ENCODE measurements around the gene CSTB. TPM values are rescaled to one million over a fixed set of nuclear protein-coding genes. Genes with fewer than 3 reads are reported as not detected.
A peak's percentile ranks its signal among the peaks of the same experiment; 100 is the strongest.
"Not testable (repeated sequence)": the region's sequence is repeated elsewhere in the genome, so short reads cannot be mapped to it uniquely, and the experiment has no call there.

CSTB gene
- polyA plus RNA-seq (2013) = 112 and 114 TPM in 2 replicates

- H3K4ac ChIP-seq (ENCODE audit: low read depth, low read length) = peak within 1 kb of the TSS; percentile 93
- no CpG with 5 or more reads among the region's 71 CpGs for WGBS (ENCODE audit: extremely low coverage, insufficient coverage, insufficient read length)
- peak within 1 kb of the TSS; percentile 73 for H4K8ac ChIP-seq (ENCODE audit: low read depth, low read length)
- peak; percentile 56 to 80 for DNase-seq
- H2BK12ac ChIP-seq (ENCODE audit: low read length) = no peak within 1 kb of the TSS
- peaks cover 17 to 19% of the 10 kb centered on the region in 2 experiments for H3K36me3 ChIP-seq (ENCODE audit: control insufficient read depth in 1 of 2, insufficient read depth in 2 of 2, low read length in 2 of 2)
- no peaks in the 10 kb centered on the region for H3K9me3 ChIP-seq (ENCODE audit: insufficient read depth, low read depth, low read length)
- H3K79me2 ChIP-seq (ENCODE audit: control insufficient read depth, insufficient read depth, low read length, poor library complexity) = peaks cover 6% of the 10 kb centered on the region
- H3K23ac ChIP-seq (ENCODE audit: low read length) = no peak within 1 kb of the TSS
- H2BK5ac ChIP-seq (ENCODE audit: low read depth, low read length, poor library complexity) = peak within 1 kb of the TSS; percentile 44
- peak within 1 kb of the TSS; percentile 95 for H3K4me3 ChIP-seq (ENCODE audit: low read depth, low read length)
- no peaks in the 10 kb centered on the region for H3K27me3 ChIP-seq (ENCODE audit: insufficient read depth, low read length)
- peak within 1 kb of the TSS; percentile 53 for H2AFZ ChIP-seq (ENCODE audit: insufficient read depth, low read length, poor library complexity)
- H3K4me2 ChIP-seq (ENCODE audit: low read length) = peak within 1 kb of the TSS; percentile 79
- peak within 1 kb of the TSS; percentile 35 for H3K27ac ChIP-seq (ENCODE audit: low read depth, low read length)
- H3K79me1 ChIP-seq (ENCODE audit: low read length) = peaks cover 7% of the 10 kb centered on the region
- H4K12ac ChIP-seq (ENCODE audit: low read depth, low read length) = peak within 1 kb of the TSS; percentile 54
- H2AK5ac ChIP-seq (ENCODE audit: low read length) = peak within 1 kb of the TSS; percentile 24
- H4K91ac ChIP-seq (ENCODE audit: low read depth, low read length) = peak within 1 kb of the TSS; percentile 70
- peak within 1 kb of the TSS; percentile 50 for H2BK120ac ChIP-seq (ENCODE audit: insufficient read depth, low read length, poor library complexity)
- peak within 1 kb of the TSS; percentile 67 for H3K9ac ChIP-seq (ENCODE audit: low read length)
- H3K18ac ChIP-seq (ENCODE audit: low read length) = peak within 1 kb of the TSS; percentile 70
- H3K14ac ChIP-seq (ENCODE audit: low read length) = peak within 1 kb of the TSS; percentile 52
- H3K4me1 ChIP-seq (ENCODE audit: control insufficient read depth in 1 of 2, insufficient read depth in 2 of 2, low read length in 2 of 2) = peaks cover 3% of the 10 kb centered on the region in 2 experiments
Observed at GRCh38 chr21:43775795-43776430, at the start of gene CSTB. TSS of gene CSTB (minus strand) at chr21:43776308. CDS start at chr21:43776269, 39 bp downstream.

- H2BK5ac ChIP-seq (ENCODE audit: low read depth, low read length, poor library complexity) = no peak overlapping the region
- no peaks in the 10 kb centered on the region for H3K36me3 ChIP-seq (ENCODE audit: control insufficient read depth in 1 of 2, insufficient read depth in 2 of 2, low read length in 2 of 2)
- no peak overlapping the region for H4K91ac ChIP-seq (ENCODE audit: low read depth, low read length)
- no peak overlapping the region for H4K8ac ChIP-seq (ENCODE audit: low read depth, low read length)
- no CpG with 5 or more reads among the region's 24 CpGs for WGBS (ENCODE audit: extremely low coverage, insufficient coverage, insufficient read length)
- no peaks in the 10 kb centered on the region for H3K27me3 ChIP-seq (ENCODE audit: insufficient read depth, low read length)
- H3K27ac ChIP-seq (ENCODE audit: low read depth, low read length) = no peak overlapping the region
- no peak overlapping the region for H4K12ac ChIP-seq (ENCODE audit: low read depth, low read length)
- no peak overlapping the region for H3K4me2 ChIP-seq (ENCODE audit: low read length)
- no peak overlapping the region for H2AK5ac ChIP-seq (ENCODE audit: low read length)
- no peak for DNase-seq
- H3K23ac ChIP-seq (ENCODE audit: low read length) = no peak overlapping the region
- H3K79me1 ChIP-seq (ENCODE audit: low read length) = no peaks in the 10 kb centered on the region
- H3K4ac ChIP-seq (ENCODE audit: low read depth, low read length) = no peak overlapping the region
- no peaks in the 10 kb centered on the region for H3K79me2 ChIP-seq (ENCODE audit: control insufficient read depth, insufficient read depth, low read length, poor library complexity)
- H3K9me3 ChIP-seq (ENCODE audit: insufficient read depth, low read depth, low read length) = no peaks in the 10 kb centered on the region
- no peak overlapping the region for H2AFZ ChIP-seq (ENCODE audit: insufficient read depth, low read length, poor library complexity)
- no peaks in the 10 kb centered on the region for H3K4me1 ChIP-seq (ENCODE audit: control insufficient read depth in 1 of 2, insufficient read depth in 2 of 2, low read length in 2 of 2)
- no peak overlapping the region for H2BK120ac ChIP-seq (ENCODE audit: insufficient read depth, low read length, poor library complexity)
- no peak overlapping the region for H3K18ac ChIP-seq (ENCODE audit: low read length)
- H3K14ac ChIP-seq (ENCODE audit: low read length) = no peak overlapping the region
- H2BK12ac ChIP-seq (ENCODE audit: low read length) = no peak overlapping the region
- H3K9ac ChIP-seq (ENCODE audit: low read length) = no peak overlapping the region
- no peak overlapping the region for H3K4me3 ChIP-seq (ENCODE audit: low read depth, low read length)
Observed at GRCh38 chr21:43825242-43825935, 49.3 kb upstream of the CSTB start.

- H2BK120ac ChIP-seq (ENCODE audit: insufficient read depth, low read length, poor library complexity) = no peak overlapping the region
- H3K14ac ChIP-seq (ENCODE audit: low read length) = no peak overlapping the region
- H3K9me3 ChIP-seq (ENCODE audit: insufficient read depth, low read depth, low read length) = peaks cover 4% of the 10 kb centered on the region
- no peak for DNase-seq
- no peaks in the 10 kb centered on the region for H3K36me3 ChIP-seq (ENCODE audit: control insufficient read depth in 1 of 2, insufficient read depth in 2 of 2, low read length in 2 of 2)
- no peak overlapping the region for H2AFZ ChIP-seq (ENCODE audit: insufficient read depth, low read length, poor library complexity)
- H3K18ac ChIP-seq (ENCODE audit: low read length) = no peak overlapping the region
- H3K4ac ChIP-seq (ENCODE audit: low read depth, low read length) = no peak overlapping the region
- H3K23ac ChIP-seq (ENCODE audit: low read length) = no peak overlapping the region
- H4K8ac ChIP-seq (ENCODE audit: low read depth, low read length) = no peak overlapping the region
- no peak overlapping the region for H3K4me3 ChIP-seq (ENCODE audit: low read depth, low read length)
- H3K27me3 ChIP-seq (ENCODE audit: insufficient read depth, low read length) = no peaks in the 10 kb centered on the region
- H3K4me2 ChIP-seq (ENCODE audit: low read length) = no peak overlapping the region
- H2BK12ac ChIP-seq (ENCODE audit: low read length) = no peak overlapping the region
- no peak overlapping the region for H3K27ac ChIP-seq (ENCODE audit: low read depth, low read length)
- no peaks in the 10 kb centered on the region for H3K79me1 ChIP-seq (ENCODE audit: low read length)
- H2BK5ac ChIP-seq (ENCODE audit: low read depth, low read length, poor library complexity) = no peak overlapping the region
- H3K9ac ChIP-seq (ENCODE audit: low read length) = no peak overlapping the region
- no peaks in the 10 kb centered on the region for H3K4me1 ChIP-seq (ENCODE audit: control insufficient read depth in 1 of 2, insufficient read depth in 2 of 2, low read length in 2 of 2)
- H3K79me2 ChIP-seq (ENCODE audit: control insufficient read depth, insufficient read depth, low read length, poor library complexity) = no peaks in the 10 kb centered on the region
- WGBS (ENCODE audit: extremely low coverage, insufficient coverage, insufficient read length) = no CpG with 5 or more reads among the region's 17 CpGs
- no peak overlapping the region for H2AK5ac ChIP-seq (ENCODE audit: low read length)
- no peak overlapping the region for H4K91ac ChIP-seq (ENCODE audit: low read depth, low read length)
- H4K12ac ChIP-seq (ENCODE audit: low read depth, low read length) = no peak overlapping the region
Observed at GRCh38 chr21:43824333-43825241, 48.5 kb upstream of the CSTB start.

- H3K18ac ChIP-seq (ENCODE audit: low read length); DNase-seq; H3K27me3 ChIP-seq (ENCODE audit: insufficient read depth, low read length); H2AK5ac ChIP-seq (ENCODE audit: low read length); H4K8ac ChIP-seq (ENCODE audit: low read depth, low read length); H4K91ac ChIP-seq (ENCODE audit: low read depth, low read length); H3K14ac ChIP-seq (ENCODE audit: low read length); H2AFZ ChIP-seq (ENCODE audit: insufficient read depth, low read length, poor library complexity); H3K9me3 ChIP-seq (ENCODE audit: insufficient read depth, low read depth, low read length); H2BK120ac ChIP-seq (ENCODE audit: insufficient read depth, low read length, poor library complexity); H3K36me3 ChIP-seq (ENCODE audit: control insufficient read depth in 1 of 2, insufficient read depth in 2 of 2, low read length in 2 of 2); H3K4me1 ChIP-seq (ENCODE audit: control insufficient read depth in 1 of 2, insufficient read depth in 2 of 2, low read length in 2 of 2); H2BK12ac ChIP-seq (ENCODE audit: low read length); H3K23ac ChIP-seq (ENCODE audit: low read length); H3K79me1 ChIP-seq (ENCODE audit: low read length); H2BK5ac ChIP-seq (ENCODE audit: low read depth, low read length, poor library complexity); H3K4me2 ChIP-seq (ENCODE audit: low read length); H3K4me3 ChIP-seq (ENCODE audit: low read depth, low read length); H3K4ac ChIP-seq (ENCODE audit: low read depth, low read length); H3K79me2 ChIP-seq (ENCODE audit: control insufficient read depth, insufficient read depth, low read length, poor library complexity); H3K9ac ChIP-seq (ENCODE audit: low read length); H3K27ac ChIP-seq (ENCODE audit: low read depth, low read length); H4K12ac ChIP-seq (ENCODE audit: low read depth, low read length): not testable (repeated sequence)
- no CpG with 5 or more reads among the region's 5 CpGs for WGBS (ENCODE audit: extremely low coverage, insufficient coverage, insufficient read length)
Observed at GRCh38 chr21:43822741-43823140, 46.6 kb upstream of the CSTB start.

All from trophoblast cell (in vitro differentiated cells and primary cell).